ENCODE data around the gene KRTAP5-6. TPM values are rescaled to one million over a fixed set of nuclear protein-coding genes. Genes with fewer than 3 reads are reported as not detected.

Gene KRTAP5-6
- polyA plus RNA-seq, 1 of the 3 experiments (the other 2 are of a cell fraction) = not detected

GRCh38 chr11:1647901-1648652 lies 48.9 kb upstream of the KRTAP5-6 start:
- Histone ChIP-seq H3K9ac (no peak overlapping the region), H3K36me3 (replicated peaks in 1 of 2; ENCODE audit: control insufficient read depth in 1 of 2, insufficient read depth in 2 of 2, low read length in 1 of 2) (no peaks in the 10 kb centered on the region), H2AFZ (ENCODE audit: low read depth) (no peak overlapping the region), H3F3A (replicated peaks; ENCODE audit: insufficient read depth) (no peaks in the 10 kb centered on the region), H3K4me2 (no peak overlapping the region), H3K79me2 (ENCODE audit: insufficient read depth) (no peaks in the 10 kb centered on the region), H3K4me3 (ENCODE audit: low read depth in 2 of 2, low read length in 1 of 2) (no peak overlapping the region), H3K4me1 (ENCODE audit: control insufficient read depth in 1 of 2, insufficient read depth in 2 of 2, low read depth in 1 of 2, low read length in 1 of 2) (peaks cover 0 to 3% of the 10 kb centered on the region in 2 experiments; a peak in 1 of 4 replicates), H4K20me1 (ENCODE audit: insufficient read depth) (no peaks in the 10 kb centered on the region), H3K9me2 (no peaks in the 10 kb centered on the region), H3K27ac (ENCODE audit: low read depth in 2 of 2, low read length in 1 of 2) (no peak overlapping the region), H3K9me3 (no peaks in the 10 kb centered on the region), H3K27me3 (ENCODE audit: insufficient read depth) (no peaks in the 10 kb centered on the region)
- ChIA-PET POLR2A (no interaction called here), CTCF (interaction anchor here (0.6 to 9.9 kb wide), 8 partner anchors 8 to 505 kb away, joined by 3 to 277 read pairs (median 4); partner anchors contain the start of gene SYT8)
- WGBS (ENCODE audit: low lambda C conversion rate) = 67% methylated on average over 24 of the region's 35 CpGs
- peak; percentile 24 for DNase-seq
- TF ChIP-seq EZH2phosphoT487 (IDR thresholded peaks at IDR 0.05; ENCODE audit: borderline replicate concordance, low read depth) = no peak
- no peak for TF ChIP-seq MXI1 (IDR thresholded peaks at IDR 0.05; ENCODE audit: low read depth, low read length)
- TF ChIP-seq, protein P1, sequence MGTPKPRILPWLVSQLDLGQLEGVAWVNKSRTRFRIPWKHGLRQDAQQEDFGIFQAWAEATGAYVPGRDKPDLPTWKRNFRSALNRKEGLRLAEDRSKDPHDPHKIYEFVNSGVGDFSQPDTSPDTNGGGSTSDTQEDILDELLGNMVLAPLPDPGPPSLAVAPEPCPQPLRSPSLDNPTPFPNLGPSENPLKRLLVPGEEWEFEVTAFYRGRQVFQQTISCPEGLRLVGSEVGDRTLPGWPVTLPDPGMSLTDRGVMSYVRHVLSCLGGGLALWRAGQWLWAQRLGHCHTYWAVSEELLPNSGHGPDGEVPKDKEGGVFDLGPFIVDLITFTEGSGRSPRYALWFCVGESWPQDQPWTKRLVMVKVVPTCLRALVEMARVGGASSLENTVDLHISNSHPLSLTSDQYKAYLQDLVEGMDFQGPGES (IDR thresholded peaks at IDR 0.05; ENCODE audit: low read depth, low read length) = no peak
- TF ChIP-seq ELF1 (IDR thresholded peaks at IDR 0.05) = no peak
- no peak for TF ChIP-seq GATA2 (CRISPR knock-in tag; IDR thresholded peaks at IDR 0.05)
- TF ChIP-seq RXRA (IDR thresholded peaks at IDR 0.05; ENCODE audit: borderline replicate concordance, low read depth) = no peak
- no peak for TF ChIP-seq FOSL2 (IDR thresholded peaks at IDR 0.05; ENCODE audit: borderline replicate concordance, low read depth)
- no peak for TF ChIP-seq RAD21 (IDR thresholded peaks at IDR 0.05; ENCODE audit: low read length)
- TF ChIP-seq CHD2 (IDR thresholded peaks at IDR 0.05; ENCODE audit: low read length, partially characterized antibody) = no peak
- TF ChIP-seq TAF1 (IDR thresholded peaks at IDR 0.05; ENCODE audit: borderline replicate concordance, low read depth, low read length) = no peak
- TF ChIP-seq NRF1 (IDR thresholded peaks at IDR 0.05; ENCODE audit: low read depth, low read length) = no peak
- no peak for TF ChIP-seq NFIC (IDR thresholded peaks at IDR 0.05; ENCODE audit: borderline replicate concordance)
- TF ChIP-seq RFX5 (IDR thresholded peaks at IDR 0.05; ENCODE audit: low read length) = no peak
- TF ChIP-seq CTCF (IDR thresholded peaks at IDR 0.05) = no peak
- TF ChIP-seq GABPA (IDR thresholded peaks at IDR 0.05; ENCODE audit: low read depth) = no peak
- TF ChIP-seq, protein P2, sequence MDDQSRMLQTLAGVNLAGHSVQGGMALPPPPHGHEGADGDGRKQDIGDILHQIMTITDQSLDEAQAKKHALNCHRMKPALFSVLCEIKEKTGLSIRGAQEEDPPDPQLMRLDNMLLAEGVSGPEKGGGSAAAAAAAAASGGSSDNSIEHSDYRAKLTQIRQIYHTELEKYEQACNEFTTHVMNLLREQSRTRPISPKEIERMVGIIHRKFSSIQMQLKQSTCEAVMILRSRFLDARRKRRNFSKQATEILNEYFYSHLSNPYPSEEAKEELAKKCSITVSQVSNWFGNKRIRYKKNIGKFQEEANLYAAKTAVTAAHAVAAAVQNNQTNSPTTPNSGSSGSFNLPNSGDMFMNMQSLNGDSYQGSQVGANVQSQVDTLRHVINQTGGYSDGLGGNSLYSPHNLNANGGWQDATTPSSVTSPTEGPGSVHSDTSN (IDR thresholded peaks at IDR 0.05) = no peak
- TF ChIP-seq, protein P3, sequence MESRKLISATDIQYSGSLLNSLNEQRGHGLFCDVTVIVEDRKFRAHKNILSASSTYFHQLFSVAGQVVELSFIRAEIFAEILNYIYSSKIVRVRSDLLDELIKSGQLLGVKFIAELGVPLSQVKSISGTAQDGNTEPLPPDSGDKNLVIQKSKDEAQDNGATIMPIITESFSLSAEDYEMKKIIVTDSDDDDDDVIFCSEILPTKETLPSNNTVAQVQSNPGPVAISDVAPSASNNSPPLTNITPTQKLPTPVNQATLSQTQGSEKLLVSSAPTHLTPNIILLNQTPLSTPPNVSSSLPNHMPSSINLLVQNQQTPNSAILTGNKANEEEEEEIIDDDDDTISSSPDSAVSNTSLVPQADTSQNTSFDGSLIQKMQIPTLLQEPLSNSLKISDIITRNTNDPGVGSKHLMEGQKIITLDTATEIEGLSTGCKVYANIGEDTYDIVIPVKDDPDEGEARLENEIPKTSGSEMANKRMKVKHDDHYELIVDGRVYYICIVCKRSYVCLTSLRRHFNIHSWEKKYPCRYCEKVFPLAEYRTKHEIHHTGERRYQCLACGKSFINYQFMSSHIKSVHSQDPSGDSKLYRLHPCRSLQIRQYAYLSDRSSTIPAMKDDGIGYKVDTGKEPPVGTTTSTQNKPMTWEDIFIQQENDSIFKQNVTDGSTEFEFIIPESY (IDR thresholded peaks at IDR 0.05; ENCODE audit: borderline replicate concordance, low read depth) = no peak
- no peak for TF ChIP-seq TEAD4 (IDR thresholded peaks at IDR 0.05; ENCODE audit: borderline replicate concordance, insufficient read depth)
